A673 (cell line): ENCODE data around the gene REV3L.

Experiments used
- EZH2 ChIP-seq: fragments of 200-600 bp; sonication (generic); IDR thresholded peaks from 2 replicates; pipeline ENCODE4 v1.6.1; 2017; ENCODE audit warnings: borderline replicate concordance, low read depth, mild to moderate bottlenecking, mixed read lengths, antibody characterized with exemption, low read length; ENCODE audit not compliant: poor library complexity, severe bottlenecking
- TF ChIP-seq, protein P1 (sequence below): fragments of 300-800, 200-600 bp; sonication (generic); conservative IDR thresholded peaks from 2 replicates; pipeline ENCODE4 v1.5.1; 2017; ENCODE audit warnings: low read depth, mild to moderate bottlenecking, antibody characterized with exemption, low read length, moderate library complexity, mixed read lengths

- TF ChIP-seq, protein P1, sequence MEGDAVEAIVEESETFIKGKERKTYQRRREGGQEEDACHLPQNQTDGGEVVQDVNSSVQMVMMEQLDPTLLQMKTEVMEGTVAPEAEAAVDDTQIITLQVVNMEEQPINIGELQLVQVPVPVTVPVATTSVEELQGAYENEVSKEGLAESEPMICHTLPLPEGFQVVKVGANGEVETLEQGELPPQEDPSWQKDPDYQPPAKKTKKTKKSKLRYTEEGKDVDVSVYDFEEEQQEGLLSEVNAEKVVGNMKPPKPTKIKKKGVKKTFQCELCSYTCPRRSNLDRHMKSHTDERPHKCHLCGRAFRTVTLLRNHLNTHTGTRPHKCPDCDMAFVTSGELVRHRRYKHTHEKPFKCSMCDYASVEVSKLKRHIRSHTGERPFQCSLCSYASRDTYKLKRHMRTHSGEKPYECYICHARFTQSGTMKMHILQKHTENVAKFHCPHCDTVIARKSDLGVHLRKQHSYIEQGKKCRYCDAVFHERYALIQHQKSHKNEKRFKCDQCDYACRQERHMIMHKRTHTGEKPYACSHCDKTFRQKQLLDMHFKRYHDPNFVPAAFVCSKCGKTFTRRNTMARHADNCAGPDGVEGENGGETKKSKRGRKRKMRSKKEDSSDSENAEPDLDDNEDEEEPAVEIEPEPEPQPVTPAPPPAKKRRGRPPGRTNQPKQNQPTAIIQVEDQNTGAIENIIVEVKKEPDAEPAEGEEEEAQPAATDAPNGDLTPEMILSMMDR: no peak
- TF ChIP-seq EZH2: no peak
Observed at GRCh38 chr6:111481836-111482187, 1.2 kb downstream of the REV3L start.
